K562 (cell line): ENCODE measurements around the gene TNFAIP1. TPM values are rescaled to one million over a fixed set of nuclear protein-coding genes. Genes with fewer than 3 reads are reported as not detected.
A peak's percentile ranks its signal among the peaks of the same experiment; 100 is the strongest.

ENCODE experiments used
- C11orf30 ChIP-seq: fragments of 450-650 bp; IDR thresholded peaks from 2 replicates; pipeline ENCODE4 v1.6.1; 2016; ENCODE audit warnings: low read depth, mild to moderate bottlenecking
- CHD4 ChIP-seq: fragments of 200-600 bp; sonication (generic); IDR thresholded peaks from 3 replicates; pipeline ENCODE4 v1.6.1; 2012; ENCODE audit warnings: low read depth, mild to moderate bottlenecking, mixed read lengths, low read length, inconsistent platforms; ENCODE audit not compliant: insufficient read depth, insufficient replicate concordance, poor library complexity, severe bottlenecking
- E2F3 ChIP-seq: fragments of 250-450 bp; sonication (Bioruptor Pico); IDR thresholded peaks from 2 replicates; pipeline ENCODE4 v1.4.0; 2020; ENCODE audit warnings: mild to moderate bottlenecking
- ELF1 ChIP-seq: fragments of 200-800 bp; sonication (Bioruptor generic); IDR thresholded peaks from 2 replicates; pipeline ENCODE4 v1.6.1; 2016; ENCODE audit warnings: missing genetic modification characterization, missing compliant biosample characterization
- ETV1 ChIP-seq: fragments of 450-650 bp; conservative IDR thresholded peaks from 2 replicates; pipeline ENCODE4 v1.6.1; 2016; ENCODE audit warnings: missing genetic modification characterization, control low read depth, low read depth, missing compliant biosample characterization
- HDAC3 ChIP-seq: fragments of 450-650 bp; IDR thresholded peaks from 2 replicates; pipeline ENCODE4 v1.6.1; 2018; ENCODE audit warnings: borderline replicate concordance, mild to moderate bottlenecking, moderate library complexity; ENCODE audit not compliant: partially characterized antibody
- JUNB ChIP-seq: fragments of 450-650 bp; formaldehyde crosslinking; conservative IDR thresholded peaks from 2 replicates; pipeline ENCODE4 v1.4.0; 2020; ENCODE audit warnings: mild to moderate bottlenecking
- KAT2B ChIP-seq: IDR thresholded peaks from one replicate; pipeline ENCODE4 v1.6.1; 2012; ENCODE audit warnings: low read depth, mild to moderate bottlenecking, control low read depth, inconsistent platforms, low read length, moderate library complexity
- KLF6 ChIP-seq: fragments of 250-450 bp; sonication (Bioruptor Pico); IDR thresholded peaks from 2 replicates; pipeline ENCODE4 v1.4.0; 2020; ENCODE audit warnings: mild to moderate bottlenecking, moderate library complexity, borderline replicate concordance
- MEIS2 ChIP-seq: fragments of 450-650 bp; IDR thresholded peaks from 2 replicates; pipeline ENCODE4 v1.6.1; 2014; ENCODE audit warnings: mild to moderate bottlenecking; ENCODE audit not compliant: partially characterized antibody
- NR2F6 ChIP-seq: fragments of 450-650 bp; formaldehyde crosslinking; IDR thresholded peaks from 2 replicates; pipeline ENCODE4 v1.4.0; 2020; ENCODE audit warnings: mild to moderate bottlenecking
- OTX1 ChIP-seq: fragments of 450-650 bp; formaldehyde crosslinking; IDR thresholded peaks from 2 replicates; pipeline ENCODE4 v1.4.0; 2022; ENCODE audit warnings: mild to moderate bottlenecking
- RBM17 ChIP-seq: fragments of 200-400 bp; formaldehyde crosslinking; IDR thresholded peaks from 2 replicates; pipeline ENCODE4 v1.6.1; 2017; ENCODE audit warnings: low read depth, mild to moderate bottlenecking, low read length, borderline replicate concordance
- SIX5 ChIP-seq, 2 experiments: IDR thresholded peaks; 2 replicates each; pipeline ENCODE4 v1.6.1; 2011; ENCODE audit warnings: low read length in 2 of 2, borderline replicate concordance in 1 of 2, low read depth in 1 of 2, mild to moderate bottlenecking in 1 of 2, moderate library complexity in 1 of 2; ENCODE audit not compliant: insufficient read depth in 1 of 2
- SREBF1 ChIP-seq: fragments of 150-350 bp; IDR thresholded peaks from 2 replicates; pipeline ENCODE4 v1.6.1; 2014; ENCODE audit warnings: antibody characterized with exemption, low read depth, low read length, borderline replicate concordance
- TEAD4 ChIP-seq, 2 experiments: sonication (generic) in 1 of 2; formaldehyde crosslinking in 1 of 2; IDR thresholded peaks; 2 replicates each; pipeline versions ENCODE4 v1.6.1 to v1.8.0; 2012 to 2022; ENCODE audit warnings: borderline replicate concordance in 1 of 2, inconsistent platforms in 1 of 2, low read length in 1 of 2, mild to moderate bottlenecking in 1 of 2, missing genetic modification reagents in 1 of 2
- YY1 ChIP-seq, 3 experiments: IDR thresholded peaks; 2 replicates each; pipeline ENCODE4 v1.6.1; 2011; ENCODE audit warnings: low read length in 2 of 3, mild to moderate bottlenecking in 2 of 3, moderate library complexity in 2 of 3, borderline replicate concordance in 1 of 3, control low read depth in 1 of 3, low read depth in 1 of 3; ENCODE audit not compliant: insufficient read depth in 3 of 3, insufficient replicate concordance in 2 of 3, control insufficient read depth in 1 of 3, insufficient read length in 1 of 3; ENCODE audit errors: extremely low read depth in 1 of 3
- ZBTB1 ChIP-seq: sonication (generic); formaldehyde crosslinking; IDR thresholded peaks from 2 replicates; pipeline ENCODE4 v1.8.1; 2023; ENCODE audit warnings: missing genetic modification reagents, low read depth, mild to moderate bottlenecking, borderline replicate concordance
- ZNF121 ChIP-seq: sonication (generic); formaldehyde crosslinking; conservative IDR thresholded peaks from 2 replicates; pipeline ENCODE4 v1.8.0; 2022; ENCODE audit warnings: missing genetic modification reagents
- ZNF263 ChIP-seq: sonication (generic); formaldehyde crosslinking; IDR thresholded peaks from 2 replicates; pipeline ENCODE4 v1.8.0; 2022; ENCODE audit warnings: mild to moderate bottlenecking, missing genetic modification reagents, borderline replicate concordance
- ZNF431 ChIP-seq: sonication (generic); formaldehyde crosslinking; IDR thresholded peaks from 2 replicates; pipeline ENCODE4 v1.8.0; 2022; ENCODE audit warnings: mild to moderate bottlenecking, missing genetic modification reagents
- ZNF830 ChIP-seq: fragments of 250-450 bp; sonication (Bioruptor Pico); IDR thresholded peaks from 2 replicates; pipeline ENCODE4 v1.5.0; 2021; ENCODE audit warnings: mild to moderate bottlenecking
- polyA plus RNA-seq, 8 experiments: library from polyadenylated mRNA; depleted of rRNA in 4 of 8; stranded (reverse) in 5 of 8; unstranded in 3 of 8; fragments of >200 nt; fragmentation: Nextera tagmentation in 2 of 8; fragmentation: Illumina TruSeq in 1 of 8; extraction: Ambion mirVana in 2 of 8; extraction: Trizol in 1 of 8; gene quantifications; 2 replicates each; pipeline versions ENCODE4 v1.2.1 to v1.2.3, GENCODE V29; 2011 to 2014; ENCODE audit warnings: inconsistent platforms in 1 of 8, missing spikeins in 1 of 8
- total RNA-seq, 7 experiments: library from RNA; depleted of rRNA in 6 of 7; stranded (reverse); fragments of >200 nt in 6 of 7; fragmentation: Illumina TruSeq in 2 of 7; extraction: Trizol in 2 of 7; gene quantifications; 2 replicates each; pipeline versions ENCODE4 v1.2.1 to v1.2.3, GENCODE V29; 2011 to 2021; ENCODE audit warnings: low replicate concordance in 1 of 7
- TF ChIP-seq, protein P1 (sequence below): sonication (generic); formaldehyde crosslinking; IDR thresholded peaks from 2 replicates; pipeline ENCODE4 v1.8.0; 2023; ENCODE audit warnings: mild to moderate bottlenecking, missing genetic modification reagents

Gene TNFAIP1
- total and polyA plus RNA-seq, 9 of the 15 experiments (the other 6 are each of a cell fraction or from before 2014, with no cell fraction given): 2.1 to 20.1 (median 8.2) TPM

DNA sequence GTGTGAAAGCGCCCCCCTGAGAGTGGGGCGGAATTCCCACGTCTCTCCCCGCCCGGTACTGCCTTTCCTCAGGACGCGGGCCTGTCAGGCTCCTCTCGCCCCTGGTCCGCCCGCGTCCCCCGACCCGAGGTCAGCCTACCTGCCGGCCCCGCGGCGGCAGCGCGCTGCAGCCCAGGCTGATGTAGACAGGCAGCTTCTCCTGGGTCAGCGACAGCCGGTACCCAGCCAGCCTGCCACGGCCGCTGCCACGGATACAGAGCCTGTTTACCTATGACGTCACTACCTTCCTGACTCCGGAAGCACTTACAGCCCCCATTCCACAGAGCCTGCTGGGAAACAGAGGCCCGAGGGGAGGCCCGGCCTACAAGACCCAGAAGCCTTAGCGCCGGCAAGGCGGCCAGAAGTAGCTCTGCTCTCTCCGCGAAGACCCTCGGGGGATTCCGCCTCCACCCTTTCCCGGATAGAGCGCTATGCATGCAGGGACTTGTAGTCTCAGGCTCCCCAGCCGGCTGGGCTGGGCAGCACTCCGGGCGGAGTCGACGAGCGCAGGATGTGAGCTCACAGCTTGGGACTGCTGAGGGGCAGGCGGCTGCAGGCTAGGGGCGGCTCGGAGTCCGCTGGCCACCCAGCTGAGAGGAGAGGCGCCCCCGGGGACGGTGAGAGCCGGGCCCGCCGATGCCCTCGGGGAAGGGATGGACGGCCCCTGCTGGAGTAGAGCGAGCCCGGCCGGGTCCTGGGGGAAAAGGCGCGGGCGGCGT is at the start of gene TNFAIP1, which contains the start of gene IFT20 (continued):
- TF ChIP-seq, protein P1, sequence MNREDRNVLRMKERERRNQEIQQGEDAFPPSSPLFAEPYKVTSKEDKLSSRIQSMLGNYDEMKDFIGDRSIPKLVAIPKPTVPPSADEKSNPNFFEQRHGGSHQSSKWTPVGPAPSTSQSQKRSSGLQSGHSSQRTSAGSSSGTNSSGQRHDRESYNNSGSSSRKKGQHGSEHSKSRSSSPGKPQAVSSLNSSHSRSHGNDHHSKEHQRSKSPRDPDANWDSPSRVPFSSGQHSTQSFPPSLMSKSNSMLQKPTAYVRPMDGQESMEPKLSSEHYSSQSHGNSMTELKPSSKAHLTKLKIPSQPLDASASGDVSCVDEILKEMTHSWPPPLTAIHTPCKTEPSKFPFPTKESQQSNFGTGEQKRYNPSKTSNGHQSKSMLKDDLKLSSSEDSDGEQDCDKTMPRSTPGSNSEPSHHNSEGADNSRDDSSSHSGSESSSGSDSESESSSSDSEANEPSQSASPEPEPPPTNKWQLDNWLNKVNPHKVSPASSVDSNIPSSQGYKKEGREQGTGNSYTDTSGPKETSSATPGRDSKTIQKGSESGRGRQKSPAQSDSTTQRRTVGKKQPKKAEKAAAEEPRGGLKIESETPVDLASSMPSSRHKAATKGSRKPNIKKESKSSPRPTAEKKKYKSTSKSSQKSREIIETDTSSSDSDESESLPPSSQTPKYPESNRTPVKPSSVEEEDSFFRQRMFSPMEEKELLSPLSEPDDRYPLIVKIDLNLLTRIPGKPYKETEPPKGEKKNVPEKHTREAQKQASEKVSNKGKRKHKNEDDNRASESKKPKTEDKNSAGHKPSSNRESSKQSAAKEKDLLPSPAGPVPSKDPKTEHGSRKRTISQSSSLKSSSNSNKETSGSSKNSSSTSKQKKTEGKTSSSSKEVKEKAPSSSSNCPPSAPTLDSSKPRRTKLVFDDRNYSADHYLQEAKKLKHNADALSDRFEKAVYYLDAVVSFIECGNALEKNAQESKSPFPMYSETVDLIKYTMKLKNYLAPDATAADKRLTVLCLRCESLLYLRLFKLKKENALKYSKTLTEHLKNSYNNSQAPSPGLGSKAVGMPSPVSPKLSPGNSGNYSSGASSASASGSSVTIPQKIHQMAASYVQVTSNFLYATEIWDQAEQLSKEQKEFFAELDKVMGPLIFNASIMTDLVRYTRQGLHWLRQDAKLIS (CRISPR knock-in tag): no peak
- no peak for TF ChIP-seq HDAC3
- TF ChIP-seq ZNF431 (CRISPR knock-in tag): no peak
- TF ChIP-seq E2F3 (CRISPR knock-in tag): peak; percentile 78; the same call in 1 of the 2 replicates
- peak; percentile 89 for TF ChIP-seq SREBF1
- no peak for TF ChIP-seq CHD4
- peak; percentile 86 for TF ChIP-seq ELF1 (tag)
- TF ChIP-seq KAT2B: no peak
- TF ChIP-seq ZBTB1: no peak
- peak in 2 of 3 experiments; percentile 82 to 83 for TF ChIP-seq YY1 (IDR thresholded peaks at IDR 0.05; ENCODE audit: borderline replicate concordance in 1 of 3, control insufficient read depth in 1 of 3, extremely low read depth in 1 of 3, insufficient read depth in 3 of 3, insufficient read length in 1 of 3, insufficient replicate concordance in 2 of 3, low read depth in 1 of 3, low read length in 2 of 3)
- TF ChIP-seq ETV1 (tag): peak; percentile 81
- TF ChIP-seq JUNB (CRISPR knock-in tag): peak; percentile 98
- TF ChIP-seq RBM17: no peak
- no peak for TF ChIP-seq ZNF121
- TF ChIP-seq ZNF263 (CRISPR knock-in tag): no peak
- peak; percentile 94 to 95 for TF ChIP-seq SIX5 (IDR thresholded peaks at IDR 0.05; ENCODE audit: borderline replicate concordance in 1 of 2, insufficient read depth in 1 of 2, low read depth in 1 of 2, low read length in 2 of 2)
- peak; percentile 70; the same call in 1 of the 2 replicates for TF ChIP-seq KLF6 (CRISPR knock-in tag)
- peak; percentile 63; the same call in 1 of the 2 replicates for TF ChIP-seq TEAD4 (IDR thresholded peaks at IDR 0.05; ENCODE audit: low read length)
- no peak for TF ChIP-seq TEAD4 (CRISPR knock-in tag; IDR thresholded peaks at IDR 0.05; ENCODE audit: borderline replicate concordance)
- TF ChIP-seq NR2F6 (CRISPR knock-in tag): no peak
- peak; percentile 87 for TF ChIP-seq OTX1
- TF ChIP-seq C11orf30: peak; percentile 71
- TF ChIP-seq ZNF830 (CRISPR knock-in tag): no peak
- no peak for TF ChIP-seq MEIS2
